GM19438 (cell line): ENCODE data around the gene GATAD2A.
A peak's percentile ranks its signal among the peaks of the same experiment; 100 is the strongest.
"Not testable (repeated sequence)": the region's sequence is repeated elsewhere in the genome, so short reads cannot be mapped to it uniquely, and the experiment has no call there.

ENCODE experiments used
- ATAC-seq: cut with Tn5 transposase; IDR thresholded peaks from one replicate; pipeline ENCODE4 v1.9.1; 2021; ENCODE audit warnings: low read depth; ENCODE audit not compliant: unreplicated experiment

GATAD2A gene, protein sequence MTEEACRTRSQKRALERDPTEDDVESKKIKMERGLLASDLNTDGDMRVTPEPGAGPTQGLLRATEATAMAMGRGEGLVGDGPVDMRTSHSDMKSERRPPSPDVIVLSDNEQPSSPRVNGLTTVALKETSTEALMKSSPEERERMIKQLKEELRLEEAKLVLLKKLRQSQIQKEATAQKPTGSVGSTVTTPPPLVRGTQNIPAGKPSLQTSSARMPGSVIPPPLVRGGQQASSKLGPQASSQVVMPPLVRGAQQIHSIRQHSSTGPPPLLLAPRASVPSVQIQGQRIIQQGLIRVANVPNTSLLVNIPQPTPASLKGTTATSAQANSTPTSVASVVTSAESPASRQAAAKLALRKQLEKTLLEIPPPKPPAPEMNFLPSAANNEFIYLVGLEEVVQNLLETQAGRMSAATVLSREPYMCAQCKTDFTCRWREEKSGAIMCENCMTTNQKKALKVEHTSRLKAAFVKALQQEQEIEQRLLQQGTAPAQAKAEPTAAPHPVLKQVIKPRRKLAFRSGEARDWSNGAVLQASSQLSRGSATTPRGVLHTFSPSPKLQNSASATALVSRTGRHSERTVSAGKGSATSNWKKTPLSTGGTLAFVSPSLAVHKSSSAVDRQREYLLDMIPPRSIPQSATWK

DNA sequence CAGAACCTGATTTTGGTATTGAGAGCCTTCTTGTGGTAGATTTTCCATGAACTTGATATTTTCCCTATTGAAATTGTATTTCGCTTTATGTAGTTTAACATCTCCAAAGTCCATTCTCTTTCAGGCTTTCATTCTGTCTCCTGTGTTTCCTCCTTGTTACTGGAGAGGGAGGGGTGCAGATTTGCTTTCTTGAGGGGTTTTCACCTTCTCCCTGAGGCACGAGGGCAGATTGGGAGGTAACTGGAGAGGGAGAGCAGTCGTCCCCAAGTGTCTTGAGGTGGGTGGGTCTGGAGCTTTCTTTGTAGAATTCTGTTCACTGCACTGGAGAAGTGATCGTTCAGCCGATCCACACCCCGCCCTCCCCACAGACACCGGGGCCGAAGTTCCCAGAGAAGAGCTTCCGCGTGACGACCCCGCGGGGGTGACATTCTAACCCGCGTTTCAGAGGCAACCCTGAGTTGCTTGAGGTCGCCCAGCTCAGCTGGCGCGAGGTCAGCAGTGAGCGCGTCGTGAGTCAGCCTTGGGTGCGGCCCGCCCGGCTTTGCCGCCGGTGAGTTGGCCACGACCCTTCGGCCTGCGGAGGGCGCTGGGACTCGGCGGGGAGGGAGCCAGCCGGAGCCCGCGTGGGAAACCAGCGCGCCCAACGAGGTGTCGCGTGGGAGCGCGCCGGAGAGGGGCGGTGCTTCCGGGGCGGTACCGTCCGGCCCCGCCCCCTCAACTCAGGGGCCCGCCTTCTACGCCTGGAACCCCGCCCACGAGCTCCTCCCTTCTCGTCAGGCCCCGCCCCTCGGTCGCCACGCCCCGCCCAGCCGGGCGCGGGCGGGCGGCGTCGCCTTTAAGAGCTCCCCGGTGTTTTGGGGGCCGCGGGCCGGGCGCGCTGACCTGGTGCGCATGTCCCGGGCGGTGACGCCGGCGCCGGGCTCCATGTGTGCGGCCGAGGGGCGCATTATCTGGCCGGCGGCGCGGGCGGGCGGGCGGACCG, at the start of gene GATAD2A:
Gene GATAD2A (plus strand): TSS at position 797 of the 982 bp plus-strand sequence. CDS start 59,671 bp downstream, outside the sequence.
- ATAC-seq: peak; percentile 61

DNA sequence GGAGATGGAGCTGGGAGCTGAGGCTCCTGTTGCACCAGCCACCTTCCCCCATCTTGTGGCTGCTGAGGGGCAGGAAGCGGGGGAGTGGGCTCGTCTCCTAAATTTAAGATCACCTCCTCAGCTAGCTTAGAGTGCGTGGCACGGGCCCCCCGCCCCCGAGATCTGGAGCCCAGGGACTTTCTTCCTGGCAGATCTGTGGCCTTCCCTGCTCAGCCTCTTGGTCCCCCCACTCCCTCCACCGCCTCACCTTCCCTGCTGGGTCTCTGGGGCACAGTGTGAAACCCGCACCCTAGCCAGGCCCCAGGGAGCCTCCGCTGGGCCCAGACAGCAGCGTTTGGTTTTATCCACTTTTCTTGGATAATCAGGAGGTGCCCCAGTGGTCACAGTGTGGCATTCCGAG, 49.0 kb upstream of the GATAD2A start:
- ATAC-seq: no peak

DNA sequence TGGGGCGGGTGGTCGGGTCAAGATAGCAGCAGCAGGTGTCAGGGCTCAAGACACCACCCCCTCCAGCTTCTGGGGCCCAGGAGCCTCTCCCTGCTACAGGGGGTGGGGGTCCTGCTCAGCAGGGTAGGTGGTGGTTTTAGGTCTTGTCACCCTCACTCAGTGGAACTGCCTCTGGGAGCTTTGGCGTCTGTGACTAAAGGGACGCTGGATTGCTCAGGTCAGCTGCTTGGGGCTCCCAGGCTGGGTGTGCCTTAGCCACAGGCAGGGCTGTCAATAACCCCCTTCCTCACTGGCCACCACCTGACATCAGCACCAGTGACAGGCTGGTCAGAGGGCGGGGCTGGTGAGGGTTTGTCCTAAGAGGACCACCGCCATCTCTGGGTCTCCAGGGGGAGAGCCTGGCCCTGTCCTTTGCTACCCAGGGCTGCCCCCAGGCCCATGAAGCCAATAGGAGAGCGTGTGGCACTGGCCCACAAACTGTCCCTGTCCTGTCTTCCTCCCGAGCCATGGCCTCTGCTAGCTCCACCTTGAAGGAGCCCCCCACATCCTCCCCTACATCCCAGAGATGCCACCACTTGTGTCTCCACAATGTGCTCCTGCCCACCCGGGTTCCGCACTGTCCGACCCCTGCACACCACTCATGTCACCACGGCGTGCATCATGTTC, 48.4 kb upstream of the GATAD2A start:
- no peak for ATAC-seq

DNA sequence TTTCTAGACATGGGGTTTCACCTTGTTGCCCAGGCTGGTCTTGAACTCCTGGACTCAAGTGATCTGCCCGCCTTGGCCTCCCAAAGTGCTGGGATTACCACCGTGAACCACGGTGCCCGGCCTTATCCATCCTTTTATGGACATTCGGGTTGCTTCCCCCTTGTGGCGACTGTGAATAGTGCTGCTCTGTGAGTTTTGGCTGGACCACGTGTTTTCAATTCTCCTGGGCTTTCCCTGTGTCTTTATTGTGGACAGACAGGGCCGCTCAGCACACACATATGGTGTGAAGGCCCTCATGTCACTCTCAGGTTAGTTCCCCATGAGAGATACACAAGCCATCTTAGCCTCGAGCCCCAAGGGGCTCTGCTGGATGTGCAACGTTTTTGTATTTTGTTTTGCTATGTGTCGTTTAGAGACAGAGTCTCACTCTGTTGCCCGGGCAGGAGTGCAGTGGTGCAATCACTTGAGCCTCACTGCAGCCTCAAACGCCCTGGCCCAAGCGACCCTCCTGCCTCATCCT, 44.3 kb upstream of the GATAD2A start:
- no peak for ATAC-seq

DNA sequence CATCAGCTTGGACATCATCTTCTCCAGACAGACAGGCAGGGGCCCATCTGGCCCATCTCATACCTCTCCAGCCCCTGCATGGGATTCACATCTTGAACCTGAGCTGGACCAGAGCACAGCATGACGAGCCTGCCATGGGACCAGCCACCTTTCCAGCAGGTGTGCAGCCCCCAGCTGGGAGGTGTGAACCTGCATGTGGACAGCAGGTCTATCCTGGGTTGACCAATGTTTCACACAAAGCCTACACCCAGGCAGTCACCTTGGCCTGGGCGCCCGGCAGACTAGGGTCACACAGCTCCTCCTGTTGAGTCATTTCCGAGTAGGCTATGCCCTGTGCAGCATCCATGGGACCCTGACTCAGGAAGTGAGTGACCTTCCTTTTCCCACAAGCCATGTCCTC, 43.4 kb upstream of the GATAD2A start:
- ATAC-seq: no peak

DNA sequence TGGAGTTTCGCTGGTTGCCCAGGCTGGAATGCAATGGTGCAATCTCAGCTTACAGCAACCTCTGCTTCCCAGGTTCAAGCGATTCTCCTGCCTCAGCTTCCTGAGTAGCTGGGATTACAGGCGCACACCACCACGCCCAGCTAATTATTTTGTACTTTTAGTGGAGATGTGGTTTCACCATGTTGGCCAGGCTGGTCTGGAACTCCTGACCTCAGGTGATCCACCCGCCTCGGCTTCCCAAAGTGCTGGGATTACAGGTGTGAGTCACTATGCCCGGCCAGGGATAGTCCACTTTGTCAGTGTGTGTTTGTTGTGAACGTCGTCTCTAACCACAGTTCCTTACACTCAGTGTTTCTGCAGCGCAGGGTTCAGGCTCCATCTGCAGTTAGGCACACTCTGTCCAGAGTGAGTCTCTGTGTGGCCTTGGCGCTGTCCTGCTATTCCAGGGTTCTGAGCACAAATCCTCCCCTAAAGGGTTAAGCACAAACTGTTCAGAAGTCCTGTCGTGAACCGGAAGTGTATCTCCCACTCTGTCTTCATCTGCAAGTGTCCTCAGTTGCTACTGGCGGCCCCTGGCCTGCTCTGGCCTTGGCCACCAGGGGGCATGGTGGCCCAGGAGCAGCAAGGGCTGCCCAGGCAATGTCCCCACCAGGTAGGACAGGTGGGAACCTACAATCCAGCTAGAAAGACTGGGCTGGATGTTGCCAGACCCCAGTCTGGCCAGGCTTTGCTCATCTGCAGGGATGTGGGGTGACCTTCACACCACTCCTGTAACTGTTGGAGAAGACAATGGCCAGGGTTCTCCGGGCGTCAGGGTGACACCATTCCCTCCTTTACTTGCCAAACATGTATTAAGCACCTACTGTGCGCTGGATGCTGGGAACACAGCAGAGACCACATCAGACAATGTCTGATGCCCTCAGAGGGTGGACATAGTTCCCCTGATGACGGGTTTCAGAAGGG, 38.8 kb upstream of the GATAD2A start:
- no peak for ATAC-seq

DNA sequence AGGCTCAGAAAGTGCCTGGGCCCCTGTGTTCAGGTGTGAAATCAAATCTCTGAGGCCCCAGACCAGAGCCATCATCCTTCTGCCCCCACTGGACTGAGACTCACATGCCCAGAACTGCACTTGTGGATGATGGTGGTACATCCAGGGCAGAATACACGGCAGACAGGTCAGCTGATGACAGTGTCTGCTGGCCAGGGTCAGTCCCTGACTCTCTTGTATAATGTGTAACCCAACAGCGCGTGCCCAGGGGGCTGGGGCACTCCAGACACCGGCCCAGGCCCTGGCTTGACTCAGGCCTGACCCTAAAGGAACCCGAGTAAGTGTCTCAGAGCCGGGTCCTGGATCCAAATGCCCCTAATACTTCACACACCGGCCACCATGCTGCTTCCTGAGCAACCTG, 37.4 kb upstream of the GATAD2A start:
- no peak for ATAC-seq

DNA sequence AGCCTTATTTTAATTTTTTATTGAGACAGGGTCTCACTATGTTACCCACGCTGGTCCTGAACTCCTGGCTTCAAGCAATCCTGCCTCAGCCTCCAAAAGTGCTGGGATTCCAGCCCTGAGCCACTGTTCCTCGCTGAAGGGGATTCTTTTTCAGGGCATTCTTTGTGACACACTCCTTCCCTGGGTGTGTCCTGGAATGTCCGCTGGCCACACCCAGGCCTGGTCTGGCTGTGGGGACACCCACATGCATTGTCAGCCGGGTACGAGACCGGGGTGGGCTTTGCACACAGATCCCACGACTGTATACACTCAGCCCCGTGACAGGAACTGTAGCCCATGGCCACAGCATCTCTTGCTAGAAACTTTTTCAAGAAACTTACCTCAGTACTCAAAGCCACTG, 34.4 kb upstream of the GATAD2A start:
- no peak for ATAC-seq

DNA sequence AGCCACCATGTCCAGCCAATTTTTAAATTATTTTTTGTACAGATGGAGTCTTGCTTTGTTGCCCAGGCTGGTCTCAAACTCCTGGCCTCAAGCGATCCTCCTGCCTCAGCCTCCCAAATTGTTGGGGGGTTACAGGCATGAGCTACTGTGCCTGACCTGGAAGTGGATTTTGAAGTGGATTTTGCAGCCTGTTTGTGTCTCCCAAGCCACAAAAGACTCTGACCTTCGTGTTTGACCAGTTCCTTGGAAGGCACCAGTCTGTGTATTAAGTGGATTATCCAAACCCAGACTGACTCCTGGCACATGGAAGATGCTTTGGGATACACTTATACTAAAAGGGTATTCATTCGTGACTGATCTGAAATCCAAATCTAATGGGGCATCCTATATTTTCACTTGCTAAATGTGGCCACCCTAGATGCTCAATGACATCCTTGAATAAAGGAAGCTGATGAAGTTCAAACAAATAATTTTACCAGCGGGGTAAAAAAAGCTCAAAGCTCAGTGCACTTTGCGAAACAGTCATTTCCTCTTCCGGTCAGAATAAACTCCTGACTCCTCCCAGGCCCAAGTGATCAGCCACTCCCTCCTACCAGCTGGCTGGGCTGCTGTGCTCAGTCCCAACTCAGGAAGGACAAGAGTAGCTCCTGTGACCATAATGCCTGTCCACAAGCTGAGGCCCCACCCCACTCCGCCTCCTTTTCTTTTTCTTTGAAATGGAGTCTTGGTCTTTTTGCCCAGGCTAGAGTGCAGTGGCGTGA, 32.6 kb upstream of the GATAD2A start:
- ATAC-seq: no peak

DNA sequence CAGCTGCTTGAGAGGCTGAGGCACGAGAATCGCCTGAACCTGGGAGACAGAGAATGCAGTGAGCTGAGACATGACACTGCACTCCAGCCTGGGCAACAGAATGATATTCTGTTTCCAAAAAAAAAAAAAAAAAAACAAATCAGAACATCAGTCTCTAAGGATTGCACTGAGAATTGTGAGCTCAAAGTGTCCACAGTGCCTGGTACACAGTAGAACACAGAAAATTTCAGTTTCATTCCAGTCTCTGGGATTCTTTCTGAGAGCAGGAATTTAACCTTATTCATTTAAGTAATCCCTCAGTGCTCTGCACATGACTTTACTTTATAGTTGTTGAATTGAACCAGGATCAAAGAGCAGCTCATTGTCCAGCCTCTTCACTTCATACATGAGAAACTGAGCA, 25.9 kb upstream of the GATAD2A start:
- ATAC-seq: no peak

DNA sequence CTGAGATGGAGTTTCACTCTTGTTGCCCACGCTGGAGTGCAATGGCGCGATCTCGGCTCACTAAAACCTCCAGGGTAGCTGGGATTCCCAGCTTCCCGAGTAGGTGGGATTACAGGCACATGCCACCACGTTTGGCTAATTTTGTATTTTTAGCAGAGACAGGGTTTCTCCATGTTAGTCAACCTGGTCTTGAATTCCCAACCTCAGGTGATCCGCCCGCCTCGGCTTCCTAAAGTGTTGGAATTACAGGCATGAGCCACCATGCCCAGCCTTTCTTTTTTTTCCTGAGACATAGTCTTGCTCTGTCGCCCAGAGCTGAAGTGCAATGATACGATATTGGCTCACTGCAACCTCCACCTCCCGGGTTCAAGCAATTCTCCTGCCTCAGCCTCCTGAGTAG, 25.2 kb upstream of the GATAD2A start:
- not testable (repeated sequence) for ATAC-seq

DNA sequence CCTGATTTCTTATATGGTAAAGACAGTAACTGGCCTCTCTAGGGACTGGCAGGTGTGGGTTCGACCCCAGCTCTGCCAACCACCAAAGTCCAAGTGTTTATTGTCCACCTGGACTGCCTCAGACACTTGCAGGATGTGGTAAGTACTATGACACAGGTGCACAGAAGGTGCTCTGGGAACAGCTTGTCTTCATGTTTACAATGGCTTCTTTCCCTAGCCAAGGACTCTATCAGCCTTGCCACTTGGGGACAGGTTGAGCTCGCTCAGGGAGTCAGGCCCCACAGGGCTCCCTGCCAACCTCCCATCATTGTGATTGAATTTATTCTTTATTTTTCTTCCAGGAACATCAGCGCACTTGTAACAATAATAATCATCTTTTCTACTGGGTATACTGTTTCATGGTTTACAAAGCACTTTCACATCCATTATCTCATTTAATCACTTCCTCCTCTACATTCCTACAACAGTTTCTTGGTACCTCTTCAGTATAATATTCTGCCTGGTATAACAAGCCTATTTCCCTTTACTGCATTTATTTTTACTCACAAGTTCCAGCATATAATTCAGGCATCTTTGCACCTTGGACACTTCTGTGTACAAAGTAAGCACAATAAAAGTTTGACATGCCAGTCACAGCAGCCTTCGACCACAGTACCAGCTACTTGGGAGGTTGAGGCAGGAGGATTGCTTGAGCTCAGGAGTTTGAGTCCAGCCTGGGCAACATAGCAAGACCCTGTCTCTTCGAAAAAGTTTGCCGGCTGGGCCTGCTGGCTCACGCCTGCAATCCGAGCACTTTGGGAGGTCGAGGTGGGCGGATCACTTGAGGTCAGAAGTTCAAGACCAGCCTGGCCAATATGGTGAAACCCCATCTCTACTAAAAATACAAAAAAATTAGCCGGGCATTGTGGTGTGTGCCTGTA, 24.2 kb upstream of the GATAD2A start:
- ATAC-seq: no peak

DNA sequence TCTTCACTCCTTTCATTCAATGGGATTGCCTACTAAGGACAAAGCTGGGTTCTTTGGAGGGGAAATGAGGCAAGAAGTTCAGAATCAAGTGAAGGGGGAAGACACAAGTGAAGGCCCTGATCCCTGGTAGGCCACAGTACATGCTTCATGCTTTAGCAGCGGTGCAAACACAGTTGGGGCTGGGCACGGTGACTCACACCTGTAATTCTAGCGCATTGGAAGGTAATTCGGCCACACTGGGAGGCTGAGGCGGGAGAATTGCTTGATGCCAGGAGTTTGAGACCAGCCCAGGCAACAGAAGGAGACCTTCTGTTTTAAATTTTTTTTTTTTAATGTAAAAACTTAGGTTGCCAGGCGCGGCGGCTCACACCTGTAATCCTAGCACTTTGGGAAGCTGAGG, 23.4 kb upstream of the GATAD2A start:
- ATAC-seq: no peak

DNA sequence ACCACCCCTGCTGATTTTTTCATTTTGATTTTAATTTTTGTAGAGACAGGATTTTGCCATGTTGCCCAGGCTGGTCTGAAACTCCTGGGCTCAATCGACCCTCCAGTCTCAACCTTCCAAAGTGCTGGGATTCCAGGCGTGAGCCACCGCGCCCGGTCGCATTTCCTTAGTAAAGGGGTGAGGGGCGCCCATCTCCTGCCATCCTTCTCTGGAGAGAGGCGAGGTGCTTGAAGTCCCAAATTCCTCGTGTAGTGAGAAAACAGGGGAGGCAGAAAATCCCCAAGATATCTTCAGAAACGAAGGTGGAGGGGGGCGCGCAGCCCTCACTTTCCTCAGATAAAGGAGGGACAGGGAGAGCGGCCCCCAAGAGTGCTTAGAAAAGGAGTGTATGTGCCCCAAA, 21.0 kb upstream of the GATAD2A start:
- ATAC-seq: no peak

DNA sequence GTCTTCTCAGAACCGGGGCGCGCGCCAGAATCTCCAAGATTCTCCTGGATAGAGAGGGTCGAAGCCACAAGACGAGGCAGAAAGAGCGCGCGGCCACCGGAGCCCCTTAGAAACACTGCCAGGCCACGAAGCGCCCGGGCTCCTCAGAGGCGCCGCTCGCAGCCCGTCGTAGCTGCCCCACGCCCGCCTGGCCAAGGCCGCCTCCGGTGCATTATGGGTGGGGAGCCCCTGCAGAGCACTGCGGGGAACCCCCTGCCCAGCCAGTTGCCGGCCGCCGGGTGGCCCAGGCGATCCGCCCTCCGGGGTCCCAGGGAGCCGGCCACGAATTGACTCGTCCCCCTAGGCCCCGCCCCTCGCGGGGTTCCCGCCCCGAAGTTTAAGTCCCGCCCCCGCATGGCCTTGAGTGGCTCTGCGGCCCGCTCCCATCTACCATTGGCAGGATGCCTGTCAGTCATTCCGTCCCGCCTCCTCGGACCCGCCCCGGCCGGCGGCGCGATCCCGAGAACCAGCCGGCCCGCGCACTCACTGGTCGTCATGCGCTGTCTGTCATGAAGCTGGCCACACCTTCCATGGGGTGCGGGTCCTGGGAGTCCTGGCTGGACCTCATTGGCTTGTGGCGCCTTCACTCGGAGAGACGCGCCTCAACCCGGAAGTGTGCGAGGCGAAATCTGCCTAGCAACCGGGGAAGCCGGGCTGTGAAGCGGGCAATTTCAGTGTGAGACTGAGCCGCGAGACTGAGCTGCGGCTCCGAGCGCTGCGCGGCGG, 20.2 kb upstream of the GATAD2A start:
- peak; percentile 91 for ATAC-seq
